CD4-positive, alpha-beta T cell treated with Interleukin-15 for 4 hours (primary cell): ENCODE data around the gene NTPCR.
"Not testable (repeated sequence)": the region's sequence is repeated elsewhere in the genome, so short reads cannot be mapped to it uniquely, and the experiment has no call there.

Experiments
- DNase-seq: peaks from one replicate; pipeline ENCODE4 v3.0.0-alpha.2; 2020; ENCODE audit warnings: low spot score

Gene NTPCR, protein sequence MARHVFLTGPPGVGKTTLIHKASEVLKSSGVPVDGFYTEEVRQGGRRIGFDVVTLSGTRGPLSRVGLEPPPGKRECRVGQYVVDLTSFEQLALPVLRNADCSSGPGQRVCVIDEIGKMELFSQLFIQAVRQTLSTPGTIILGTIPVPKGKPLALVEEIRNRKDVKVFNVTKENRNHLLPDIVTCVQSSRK

DNA sequence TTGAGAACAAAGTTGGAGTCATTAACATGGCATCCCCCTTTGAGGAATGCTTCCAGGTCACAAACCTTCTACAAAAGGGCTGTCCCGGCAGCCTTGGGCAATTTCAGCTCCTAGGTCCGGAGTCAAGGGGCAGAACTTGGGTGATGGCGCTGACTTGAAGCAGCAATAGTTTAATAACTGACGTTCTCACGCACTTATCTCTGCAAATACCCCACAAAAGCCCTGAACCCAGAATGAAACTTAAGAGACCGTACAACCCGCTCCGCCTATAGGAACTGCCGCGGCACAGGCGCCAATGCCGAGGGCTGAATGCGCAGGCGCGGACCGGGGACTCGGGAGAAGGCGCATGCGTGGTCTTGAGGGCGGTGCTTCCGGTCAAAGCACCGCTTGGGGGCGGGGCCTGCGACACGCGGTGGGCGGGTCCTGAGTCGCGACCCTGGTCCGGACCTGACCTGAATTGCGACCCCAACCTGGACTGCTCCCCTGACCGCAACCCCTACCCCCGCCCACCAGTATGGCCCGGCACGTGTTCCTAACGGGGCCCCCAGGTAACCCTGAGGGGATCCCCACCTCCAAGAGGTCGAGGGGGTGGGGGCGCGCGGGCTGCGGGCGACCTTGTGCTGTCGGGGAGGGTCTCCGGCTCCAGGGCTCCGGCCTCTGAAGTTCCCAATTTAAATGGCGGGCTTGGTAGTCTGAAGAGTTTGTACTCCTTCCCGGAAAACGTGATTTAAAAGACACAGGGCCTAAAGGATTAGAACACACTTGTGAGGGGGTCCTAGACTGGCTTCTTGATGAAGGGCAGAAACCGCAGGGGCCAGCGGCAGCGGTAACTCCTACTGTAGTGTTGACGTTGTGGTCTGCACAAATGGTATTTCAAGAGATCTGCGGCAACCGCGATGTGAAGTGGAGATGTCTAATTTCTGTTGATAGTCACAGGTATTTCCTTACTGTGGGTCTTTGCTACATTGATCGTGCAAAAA lies at the start of gene NTPCR:
NTPCR (plus strand) TSS at position 415 of the 980 bp plus-strand sequence; CDS start at position 515, 100 bp downstream.
- DNase-seq = peak; percentile 93

DNA sequence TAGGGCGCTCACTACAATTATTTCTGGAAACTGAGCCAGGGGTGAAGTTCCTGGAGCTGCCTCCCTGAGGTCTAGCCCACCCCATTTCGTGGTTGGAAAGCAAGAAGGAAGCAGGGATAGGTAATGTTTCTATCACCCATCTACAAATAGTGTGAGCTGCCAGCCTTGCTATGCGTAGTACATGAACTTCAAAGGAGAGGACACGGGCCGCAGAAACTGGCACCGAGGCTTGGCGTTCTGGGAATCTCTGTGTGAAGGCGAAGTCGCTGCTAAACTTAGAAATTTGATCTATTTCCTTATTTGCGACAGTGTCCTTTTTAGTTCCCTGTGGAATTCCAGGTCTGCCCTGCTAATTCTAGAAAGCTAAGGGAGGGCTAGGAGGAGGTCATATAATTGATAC lies 49.6 kb upstream of the NTPCR start:
- DNase-seq = no peak

DNA sequence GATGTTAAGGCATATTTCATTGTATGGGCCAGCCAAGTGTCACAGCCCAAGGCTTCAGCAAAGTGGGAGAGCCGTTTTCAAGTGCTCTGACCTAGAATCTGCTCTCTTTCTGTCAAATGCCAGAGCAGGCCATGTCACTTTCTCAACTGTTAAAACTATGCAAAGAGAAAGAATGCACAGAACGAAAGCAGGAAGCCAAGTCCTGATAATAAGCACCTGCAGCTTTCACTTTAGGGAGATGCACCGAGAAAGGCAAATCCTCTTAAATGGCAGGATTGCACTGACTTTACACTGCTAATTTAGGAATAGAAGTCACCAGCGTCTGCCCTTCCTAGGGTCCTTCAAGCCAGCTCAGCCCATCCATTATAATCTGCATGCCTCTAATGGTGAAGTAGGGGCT lies 49.2 kb upstream of the NTPCR start:
- DNase-seq = no peak

DNA sequence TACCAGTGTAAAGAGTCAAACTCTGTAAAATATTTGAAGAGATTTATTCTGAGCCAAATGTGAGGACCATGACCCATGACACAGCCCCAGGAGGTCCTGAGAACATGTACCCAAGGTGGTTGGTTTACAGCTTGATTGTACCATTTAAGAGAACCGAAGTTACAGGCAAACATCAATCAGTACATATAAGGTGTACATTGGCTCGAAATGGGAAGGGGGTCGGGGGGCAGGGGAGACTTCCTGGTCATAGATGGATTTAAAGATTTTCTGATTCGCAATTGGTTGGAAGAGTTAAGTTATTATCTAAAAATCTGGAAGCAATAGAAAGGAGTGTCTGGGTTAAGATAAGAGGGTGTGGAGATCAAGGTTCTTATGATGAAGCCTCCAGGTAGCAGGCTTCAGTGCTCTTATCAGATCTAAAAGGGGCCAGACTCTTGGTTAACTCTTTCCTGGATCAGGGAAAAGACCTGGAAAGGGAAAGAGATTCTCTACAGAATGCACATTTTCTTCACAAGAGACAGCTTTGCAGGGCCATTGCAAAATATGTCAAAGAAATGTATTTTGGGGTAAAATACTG lies 47.5 kb upstream of the NTPCR start:
- no peak for DNase-seq

DNA sequence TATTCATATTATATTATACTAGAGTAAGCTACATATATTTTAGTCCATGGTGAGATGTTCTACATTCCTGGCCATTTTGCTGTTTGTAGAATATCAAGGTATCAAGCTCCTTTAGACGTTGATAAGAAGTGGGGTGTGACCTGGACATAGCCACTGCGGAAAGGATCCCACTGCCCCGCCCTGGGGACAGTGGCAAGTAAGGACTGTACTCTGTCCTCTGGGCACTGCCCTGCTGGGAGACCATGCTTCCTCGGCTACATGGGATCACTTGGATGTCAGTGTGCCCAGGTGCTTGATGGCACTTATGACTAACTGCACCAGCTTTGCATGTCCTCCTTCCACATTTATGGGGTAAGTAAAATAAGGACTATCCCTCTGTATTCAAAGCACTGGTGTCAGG lies 46.3 kb upstream of the NTPCR start:
- no peak for DNase-seq

DNA sequence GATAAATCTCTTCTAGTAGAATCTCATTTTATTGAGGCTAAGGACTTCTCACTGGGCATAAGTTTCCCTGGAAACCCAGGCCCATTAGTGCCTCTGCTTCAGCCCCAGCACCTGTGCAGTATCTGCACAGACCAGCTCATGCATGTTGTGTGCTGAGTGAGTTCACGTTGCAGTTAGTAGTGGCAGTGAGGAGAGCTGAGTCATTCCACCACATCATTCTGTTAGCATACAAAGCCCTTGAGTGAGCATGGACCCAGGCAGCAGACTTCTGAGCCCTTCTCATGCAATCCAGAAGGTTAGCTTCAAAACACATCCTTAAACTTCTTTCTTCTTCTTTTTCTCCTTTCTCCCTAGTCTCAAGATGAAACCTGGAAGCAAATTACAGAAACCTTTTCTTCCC lies 45.8 kb upstream of the NTPCR start:
- no peak for DNase-seq

DNA sequence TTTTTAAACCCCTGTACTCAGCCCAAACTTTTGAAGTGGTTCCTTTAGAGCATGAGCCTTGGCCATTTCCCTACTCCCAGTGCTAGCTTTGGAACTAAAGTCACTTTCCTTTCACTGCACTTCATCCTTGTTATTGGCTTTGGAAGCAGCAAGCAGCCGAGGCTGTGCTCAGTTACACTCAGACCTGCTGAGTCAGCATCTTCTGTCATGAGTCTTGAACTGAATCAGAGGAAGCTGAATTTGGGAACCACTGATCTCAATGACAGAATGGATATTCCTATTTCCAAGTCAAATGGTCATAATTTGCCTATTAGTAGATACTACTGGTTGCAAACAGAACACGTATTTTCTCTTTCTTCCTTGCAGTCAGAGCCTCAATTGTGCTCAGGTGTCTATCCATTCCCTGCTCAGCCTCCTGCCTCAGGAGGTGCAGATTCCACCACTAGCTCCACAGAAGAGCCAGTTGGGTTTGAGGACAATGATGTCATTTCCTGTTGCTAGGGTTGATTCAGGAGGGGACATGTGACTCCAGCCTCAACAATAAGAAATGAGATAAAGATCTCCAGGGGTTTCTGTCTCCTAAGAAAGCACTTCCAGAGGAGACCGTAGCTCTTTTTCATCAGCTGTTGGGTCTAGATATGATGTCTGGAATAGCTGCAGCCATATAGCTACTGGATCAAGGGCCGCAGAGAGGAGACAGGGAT lies 44.9 kb upstream of the NTPCR start:
- DNase-seq = no peak

DNA sequence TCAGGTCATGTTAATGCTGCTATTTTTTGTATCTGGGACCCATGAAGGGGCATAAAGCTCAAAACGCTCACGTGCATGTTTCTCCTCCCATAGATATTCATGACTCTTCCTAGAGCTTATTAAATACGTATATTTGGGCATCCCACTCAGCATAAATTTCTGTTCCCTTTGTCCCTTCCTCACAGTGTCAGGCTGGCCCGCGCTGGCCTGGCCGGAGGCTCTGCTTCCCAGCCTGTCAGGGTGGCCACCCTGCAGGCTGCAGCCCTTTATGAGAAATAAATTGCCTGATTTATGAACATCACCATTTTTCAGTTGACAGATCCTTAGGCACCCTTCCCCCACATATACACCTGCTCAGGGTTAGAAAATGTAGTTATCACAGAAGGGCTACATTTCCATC lies 44.0 kb upstream of the NTPCR start:
- DNase-seq = no peak

DNA sequence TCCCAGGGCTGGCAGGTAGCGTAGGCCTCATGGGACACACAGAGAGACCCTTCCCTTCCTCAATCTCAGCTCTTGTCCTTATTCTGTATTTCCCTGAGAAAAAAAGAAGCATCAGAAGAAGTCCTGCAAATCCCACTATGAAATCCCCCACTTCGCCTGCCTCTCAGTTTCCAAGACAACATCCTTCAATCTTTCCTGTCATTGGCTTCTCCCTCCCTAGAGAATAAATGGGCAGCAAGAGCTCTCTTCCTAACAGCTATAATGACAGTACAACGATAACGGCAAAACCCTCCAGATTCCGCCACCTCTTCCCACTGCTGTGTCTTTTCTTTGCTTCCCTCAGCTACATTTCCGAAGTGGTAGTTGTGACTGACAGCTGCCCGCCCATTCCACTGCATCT lies 41.6 kb upstream of the NTPCR start:
- no peak for DNase-seq

DNA sequence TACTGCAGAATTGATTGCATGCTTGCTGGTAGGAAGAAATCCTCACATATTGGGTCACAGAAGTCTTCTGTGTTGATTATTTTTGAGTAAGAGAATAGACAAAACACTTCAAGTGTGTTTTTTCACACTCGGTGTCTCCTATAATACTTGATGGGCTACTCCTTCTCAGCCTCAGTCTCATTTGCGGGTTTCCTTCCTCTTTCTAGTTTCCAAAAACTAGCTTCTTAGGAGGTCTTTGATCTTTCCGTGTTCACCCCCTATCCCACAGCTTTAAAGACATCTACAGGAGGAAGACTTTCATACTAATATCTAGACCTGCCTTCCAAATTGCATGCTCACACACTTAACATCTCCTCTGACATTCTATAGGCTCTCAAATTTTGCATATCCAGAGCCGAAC lies 40.7 kb upstream of the NTPCR start:
- DNase-seq = no peak

DNA sequence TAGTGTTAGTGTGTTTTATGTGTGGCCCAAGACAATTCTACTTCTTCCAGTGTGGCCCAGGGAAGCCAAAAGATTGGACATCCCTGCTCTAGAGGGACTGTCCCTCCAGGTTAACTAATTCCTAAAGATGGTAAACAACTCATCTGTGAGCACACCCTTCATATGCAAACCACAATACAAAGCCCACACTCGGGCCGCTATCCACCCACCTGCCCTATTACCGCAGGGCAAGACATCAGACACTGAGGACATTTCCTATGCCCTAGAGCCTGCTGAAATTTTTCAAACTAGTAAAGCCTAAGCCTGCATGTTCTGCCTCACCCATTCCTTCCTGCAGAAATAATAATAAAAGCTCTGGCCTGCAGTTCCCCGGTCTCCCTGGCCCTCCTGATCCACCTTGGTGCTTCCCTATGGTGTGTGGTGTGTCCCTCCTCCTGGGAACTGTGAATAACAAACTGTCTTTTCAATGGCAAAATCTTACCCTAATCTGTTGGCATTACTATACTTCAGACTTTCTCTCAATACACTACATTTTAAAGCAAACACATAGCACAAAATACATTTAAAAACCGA lies 39.3 kb upstream of the NTPCR start:
- DNase-seq = no peak

DNA sequence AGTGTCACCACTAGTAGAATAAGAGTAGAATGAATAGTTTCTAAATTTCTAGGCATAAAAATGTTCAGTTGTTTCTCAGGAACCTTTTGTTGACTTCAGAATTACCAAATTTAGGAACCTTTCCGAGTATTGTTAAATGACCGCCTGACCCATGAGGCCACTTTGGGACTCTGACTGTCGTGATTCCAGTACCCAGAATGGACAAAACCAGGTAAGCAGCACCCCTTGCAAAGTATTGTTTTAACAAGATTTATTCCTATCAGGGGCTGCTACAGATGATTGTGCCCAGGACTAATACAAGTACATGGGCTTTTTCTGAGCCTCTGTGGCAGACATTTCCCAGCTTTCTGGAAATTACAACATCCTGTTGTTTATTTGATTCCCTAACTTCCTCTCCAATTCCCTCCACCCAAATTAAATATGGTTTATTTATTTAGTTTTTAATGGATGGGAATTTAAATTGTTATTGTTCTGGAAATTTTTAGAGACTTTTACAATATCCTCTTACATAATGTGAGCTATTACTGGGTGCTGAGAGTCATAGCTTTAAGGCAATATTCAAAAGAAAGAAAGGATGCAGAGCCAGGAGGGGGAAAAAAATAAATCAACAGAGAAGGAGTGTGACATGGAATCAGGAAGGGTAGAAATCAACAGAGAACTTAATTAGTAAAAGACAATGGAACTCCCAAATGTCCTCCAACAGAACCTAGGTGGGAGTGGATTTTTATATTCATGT lies 37.4 kb upstream of the NTPCR start:
- no peak for DNase-seq

DNA sequence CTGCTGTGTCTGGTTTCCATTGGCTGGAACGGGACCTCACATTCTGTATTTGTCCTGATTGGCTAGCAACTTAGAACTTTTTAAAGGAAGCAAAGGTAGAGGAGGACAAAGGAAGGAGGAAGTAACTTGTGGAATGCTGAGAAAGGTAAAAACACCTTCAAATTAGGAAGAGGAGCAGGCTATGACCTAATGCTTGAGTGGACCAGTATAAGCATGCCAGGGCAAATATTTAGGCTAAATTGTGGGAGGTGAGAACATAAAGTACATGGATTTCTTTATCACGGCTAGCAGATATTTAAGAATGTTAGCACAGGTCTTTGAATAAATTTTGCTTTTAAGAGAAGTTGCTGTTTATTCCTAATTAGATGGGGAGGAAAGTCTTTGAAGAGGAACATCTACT lies 36.1 kb upstream of the NTPCR start:
- DNase-seq = not testable (repeated sequence)

DNA sequence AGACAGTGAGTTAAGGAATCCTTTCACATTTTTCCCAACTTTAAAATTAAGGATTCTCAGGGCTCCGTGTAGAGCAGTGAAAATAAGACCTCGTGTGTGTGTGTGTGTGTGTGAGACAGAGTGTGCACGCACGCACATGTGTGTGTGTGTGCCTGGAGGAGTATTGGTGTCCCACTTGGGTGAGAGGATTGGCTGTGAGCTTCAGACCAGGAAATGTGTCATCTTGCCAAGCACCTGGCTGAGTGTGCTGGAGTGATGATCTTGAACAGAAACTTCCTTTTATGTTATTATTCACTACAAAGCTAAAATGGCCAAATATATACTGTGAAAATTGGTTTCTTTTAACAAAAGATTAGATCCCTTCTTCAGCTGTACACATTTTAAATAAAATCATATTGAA lies 35.2 kb upstream of the NTPCR start:
- DNase-seq = no peak

DNA sequence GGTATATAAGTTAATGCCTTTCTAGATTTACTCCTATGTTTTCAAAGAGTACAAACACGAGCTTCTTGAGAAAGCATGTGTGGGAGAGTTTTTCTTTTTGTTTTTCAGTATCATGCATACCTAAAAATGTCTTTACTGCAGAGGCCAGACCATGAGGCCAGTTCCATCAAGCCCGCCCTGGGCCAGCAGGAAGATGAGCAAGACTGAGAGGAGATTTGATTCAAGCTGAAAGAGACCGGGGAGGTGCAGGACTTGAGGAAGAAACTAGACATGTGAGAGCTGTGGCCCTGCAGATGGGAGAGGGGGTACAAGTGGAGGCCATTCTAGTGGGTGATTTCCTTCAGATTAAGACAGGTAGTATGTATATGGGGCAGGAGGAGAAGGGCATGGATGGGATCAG lies 33.4 kb upstream of the NTPCR start:
- no peak for DNase-seq

DNA sequence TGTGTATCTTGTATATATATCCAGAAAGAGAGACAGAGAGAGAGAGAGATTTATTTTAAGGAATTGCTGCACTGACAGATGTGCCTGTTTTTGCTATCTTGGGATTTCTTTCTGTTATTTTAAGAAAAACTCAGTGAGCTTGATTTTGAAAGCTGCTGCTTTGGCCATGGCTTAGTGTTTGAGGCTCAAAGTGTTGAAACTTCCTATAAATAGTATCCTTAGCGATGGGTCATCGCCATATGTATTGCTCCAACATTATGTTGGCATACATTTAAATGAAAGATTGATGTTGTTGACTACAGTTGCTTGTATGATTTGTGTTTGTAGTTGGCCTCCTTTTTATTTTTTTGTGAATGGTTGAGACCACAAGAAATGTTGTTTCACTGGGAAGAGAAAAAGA lies 29.0 kb upstream of the NTPCR start:
- no peak for DNase-seq

DNA sequence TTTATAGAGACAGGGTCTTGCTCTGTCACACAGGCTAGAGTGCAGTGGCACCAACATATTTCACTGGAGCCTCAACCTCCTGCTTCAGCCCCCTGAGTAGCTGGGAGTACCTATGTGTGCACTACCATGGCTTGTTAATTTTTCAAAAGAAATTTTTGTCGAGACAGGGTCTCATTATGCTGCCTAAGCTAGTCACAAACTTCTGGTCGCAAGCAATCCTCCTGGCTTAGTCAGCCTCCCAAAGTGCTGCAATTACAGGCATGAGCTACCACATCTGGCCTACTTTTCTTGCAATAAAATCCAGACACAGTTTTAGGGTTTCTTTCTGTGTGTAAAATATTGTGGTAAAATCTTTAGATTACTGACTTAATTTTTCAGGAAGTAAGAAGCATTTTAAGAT lies 27.9 kb upstream of the NTPCR start:
- DNase-seq = no peak

DNA sequence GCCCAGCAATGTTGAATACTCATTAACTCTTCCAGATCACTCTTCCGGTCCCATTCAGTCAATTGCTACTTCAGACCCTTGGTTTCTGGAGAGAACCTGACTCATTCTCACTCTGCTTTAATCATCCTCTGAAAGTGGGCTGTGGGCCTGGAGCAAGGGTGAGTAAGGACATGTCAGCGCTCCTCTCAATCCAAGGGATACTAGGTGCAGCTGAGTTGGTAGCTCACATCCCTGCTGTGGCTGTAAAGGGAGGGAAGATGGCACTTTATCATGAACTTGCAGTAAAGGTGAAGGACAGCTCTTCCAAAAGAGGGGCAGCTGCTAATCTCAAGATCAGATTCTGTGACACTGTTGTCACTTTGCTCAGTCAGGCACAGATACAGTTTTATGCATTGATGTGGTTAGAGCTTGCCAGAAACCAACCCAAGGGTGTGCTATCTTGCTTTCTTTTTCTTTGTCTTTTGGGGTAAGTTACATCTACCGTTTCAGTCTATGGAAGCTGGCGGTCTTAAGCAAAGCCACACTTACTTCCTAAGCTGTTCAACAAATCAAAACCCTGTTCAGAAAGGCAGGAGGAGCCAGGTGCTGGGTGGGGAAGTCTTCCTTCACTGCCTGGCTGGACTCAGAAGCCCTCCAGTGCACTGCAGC lies 26.5 kb upstream of the NTPCR start:
- DNase-seq = peak; percentile 51

DNA sequence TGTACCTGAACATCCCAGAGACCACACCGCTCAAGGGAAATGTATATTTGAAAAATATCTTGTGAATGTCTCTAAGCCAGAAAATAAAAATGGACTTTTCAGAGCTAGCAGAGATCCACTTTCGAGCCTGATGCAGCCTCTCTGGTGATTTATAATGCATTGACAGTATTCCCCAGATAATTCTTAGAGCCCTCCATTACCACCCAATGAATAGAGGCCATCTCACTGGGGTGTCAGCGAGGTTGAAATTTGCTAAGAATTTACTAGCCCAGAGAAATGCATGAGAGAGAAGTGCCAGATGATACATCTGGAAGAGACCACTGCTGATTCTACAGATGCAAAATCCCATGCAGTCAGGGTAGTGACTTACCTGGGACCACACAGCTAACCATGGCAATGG lies 25.5 kb upstream of the NTPCR start:
- no peak for DNase-seq

DNA sequence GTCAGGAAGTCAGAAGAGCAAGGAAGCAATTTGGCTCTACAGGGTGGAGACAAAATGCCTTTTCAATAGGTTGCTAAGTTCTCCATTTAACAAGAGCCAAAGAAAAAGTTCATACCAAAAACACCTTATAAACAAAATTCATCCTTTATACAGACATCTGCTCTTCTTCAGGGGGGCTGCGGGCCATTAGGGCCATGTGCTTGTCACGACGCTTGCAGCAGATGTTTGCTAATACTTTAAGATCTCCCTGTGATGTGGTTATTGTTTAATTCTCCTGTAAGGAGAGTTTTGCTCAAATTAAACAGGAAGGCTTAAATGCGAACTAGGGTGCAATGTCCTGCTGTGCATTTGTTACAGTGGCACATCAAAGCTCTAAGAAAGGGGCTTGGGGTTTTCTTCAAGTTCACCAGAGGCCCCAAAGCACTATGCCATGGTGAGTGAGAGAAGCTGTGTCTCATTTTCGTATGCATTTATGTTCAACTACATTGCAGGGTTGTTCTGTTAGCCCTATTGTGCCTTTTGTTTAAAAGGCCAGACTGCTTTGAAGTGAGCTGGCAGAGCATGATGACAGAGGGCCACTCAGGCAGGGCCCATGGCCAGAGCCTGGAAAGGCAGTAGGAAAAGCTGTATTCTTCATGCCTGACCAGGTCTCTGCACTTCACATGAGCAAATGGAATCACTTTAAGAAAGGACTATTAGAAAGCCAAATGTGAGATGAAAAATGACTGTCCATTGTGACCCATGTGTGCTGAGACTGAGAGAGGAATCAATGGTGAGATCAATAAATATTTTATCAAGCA lies 24.8 kb upstream of the NTPCR start:
- DNase-seq = no peak
